ENCODE data around the gene SMIM41. TPM values are rescaled to one million over a fixed set of nuclear protein-coding genes. Genes with fewer than 3 reads are reported as not detected.

SMIM41 gene
- total and polyA plus RNA-seq, 3 donors from 2014 or later = 2.6 to 21.7 (median 15.6) TPM

DNA sequence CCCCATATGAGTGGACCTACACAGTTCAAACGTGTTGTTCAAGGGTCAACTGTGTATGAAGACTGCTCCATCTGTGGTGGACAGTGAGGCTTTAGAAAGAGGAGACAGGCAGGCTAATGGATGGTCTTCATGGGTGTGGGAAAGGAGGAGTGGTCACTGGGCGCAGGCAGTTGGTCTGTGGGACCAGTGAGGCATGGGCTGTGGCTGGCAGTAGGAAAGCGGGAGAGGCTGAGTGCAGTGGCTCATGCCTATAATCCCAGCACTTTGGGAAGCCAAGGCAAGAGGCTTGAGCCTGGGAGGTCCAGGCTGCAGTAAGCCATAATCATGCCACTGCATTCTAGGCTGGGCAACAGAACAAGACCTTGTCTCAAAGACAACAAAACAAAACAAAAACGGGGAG, 30.2 kb upstream of the SMIM41 start:
- no peak for DNase-seq
- H3K36me3 ChIP-seq (ENCODE audit: low read depth, missing control alignments) = no peaks in the 10 kb centered on the region
- H3K27me3 ChIP-seq = no peaks in the 10 kb centered on the region
- peaks cover 49% of the 10 kb centered on the region for H3K4me1 ChIP-seq
- no peaks in the 10 kb centered on the region for H3K9me3 ChIP-seq
- H3K27ac ChIP-seq = peak overlapping the region; percentile 94 to 96
- WGBS, 2 donors = 63 to 71% methylated on average over 3 to 4 of the region's 4 CpGs
- intact Hi-C loops (cut with DNase I; ENCODE audit: low total_unique reads) = no loop called here
- TF ChIP-seq, protein P1, sequence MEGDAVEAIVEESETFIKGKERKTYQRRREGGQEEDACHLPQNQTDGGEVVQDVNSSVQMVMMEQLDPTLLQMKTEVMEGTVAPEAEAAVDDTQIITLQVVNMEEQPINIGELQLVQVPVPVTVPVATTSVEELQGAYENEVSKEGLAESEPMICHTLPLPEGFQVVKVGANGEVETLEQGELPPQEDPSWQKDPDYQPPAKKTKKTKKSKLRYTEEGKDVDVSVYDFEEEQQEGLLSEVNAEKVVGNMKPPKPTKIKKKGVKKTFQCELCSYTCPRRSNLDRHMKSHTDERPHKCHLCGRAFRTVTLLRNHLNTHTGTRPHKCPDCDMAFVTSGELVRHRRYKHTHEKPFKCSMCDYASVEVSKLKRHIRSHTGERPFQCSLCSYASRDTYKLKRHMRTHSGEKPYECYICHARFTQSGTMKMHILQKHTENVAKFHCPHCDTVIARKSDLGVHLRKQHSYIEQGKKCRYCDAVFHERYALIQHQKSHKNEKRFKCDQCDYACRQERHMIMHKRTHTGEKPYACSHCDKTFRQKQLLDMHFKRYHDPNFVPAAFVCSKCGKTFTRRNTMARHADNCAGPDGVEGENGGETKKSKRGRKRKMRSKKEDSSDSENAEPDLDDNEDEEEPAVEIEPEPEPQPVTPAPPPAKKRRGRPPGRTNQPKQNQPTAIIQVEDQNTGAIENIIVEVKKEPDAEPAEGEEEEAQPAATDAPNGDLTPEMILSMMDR (IDR thresholded peaks at IDR 0.05) = no peak
- TF ChIP-seq POLR2A (IDR thresholded peaks at IDR 0.05) = no peak
- H3K4me3 ChIP-seq = no peak overlapping the region

- WGBS, 2 donors = 64 to 66% methylated on average over 5 of the region's 5 CpGs
- no peak for TF ChIP-seq POLR2A (IDR thresholded peaks at IDR 0.05)
- Histone ChIP-seq H3K9me3 (no peaks in the 10 kb centered on the region), H3K36me3 (ENCODE audit: low read depth, missing control alignments) (no peaks in the 10 kb centered on the region), H3K4me1 (peaks cover 45% of the 10 kb centered on the region), H3K27ac (peak overlapping the region; percentile 94 to 96), H3K27me3 (no peaks in the 10 kb centered on the region), H3K4me3 (peak overlapping the region in 1 of 2 donors; percentile 80)
- no peak for DNase-seq
- intact Hi-C loops (cut with DNase I; ENCODE audit: low total_unique reads) = no loop called here
Observed at GRCh38 chr12:52049688-52050087, 29.8 kb upstream of the SMIM41 start.

- peak overlapping the region; percentile 94 to 96 for H3K27ac ChIP-seq
- TF ChIP-seq, protein P1 (IDR thresholded peaks at IDR 0.05) = no peak
- TF ChIP-seq POLR2A (IDR thresholded peaks at IDR 0.05) = no peak
- H3K4me1 ChIP-seq = peaks cover 44% of the 10 kb centered on the region
- H3K27me3 ChIP-seq = no peaks in the 10 kb centered on the region
- WGBS, 2 donors = 24 to 26% methylated on average over 15 to 16 of the region's 16 CpGs
- intact Hi-C loops (cut with DNase I; ENCODE audit: low total_unique reads) = no loop called here
- no peaks in the 10 kb centered on the region for H3K9me3 ChIP-seq
- peak overlapping the region; percentile 72 to 80 for H3K4me3 ChIP-seq
- no peaks in the 10 kb centered on the region for H3K36me3 ChIP-seq (ENCODE audit: low read depth, missing control alignments)
- no peak for DNase-seq
Observed at GRCh38 chr12:52050116-52050757, 29.3 kb upstream of the SMIM41 start.

DNA sequence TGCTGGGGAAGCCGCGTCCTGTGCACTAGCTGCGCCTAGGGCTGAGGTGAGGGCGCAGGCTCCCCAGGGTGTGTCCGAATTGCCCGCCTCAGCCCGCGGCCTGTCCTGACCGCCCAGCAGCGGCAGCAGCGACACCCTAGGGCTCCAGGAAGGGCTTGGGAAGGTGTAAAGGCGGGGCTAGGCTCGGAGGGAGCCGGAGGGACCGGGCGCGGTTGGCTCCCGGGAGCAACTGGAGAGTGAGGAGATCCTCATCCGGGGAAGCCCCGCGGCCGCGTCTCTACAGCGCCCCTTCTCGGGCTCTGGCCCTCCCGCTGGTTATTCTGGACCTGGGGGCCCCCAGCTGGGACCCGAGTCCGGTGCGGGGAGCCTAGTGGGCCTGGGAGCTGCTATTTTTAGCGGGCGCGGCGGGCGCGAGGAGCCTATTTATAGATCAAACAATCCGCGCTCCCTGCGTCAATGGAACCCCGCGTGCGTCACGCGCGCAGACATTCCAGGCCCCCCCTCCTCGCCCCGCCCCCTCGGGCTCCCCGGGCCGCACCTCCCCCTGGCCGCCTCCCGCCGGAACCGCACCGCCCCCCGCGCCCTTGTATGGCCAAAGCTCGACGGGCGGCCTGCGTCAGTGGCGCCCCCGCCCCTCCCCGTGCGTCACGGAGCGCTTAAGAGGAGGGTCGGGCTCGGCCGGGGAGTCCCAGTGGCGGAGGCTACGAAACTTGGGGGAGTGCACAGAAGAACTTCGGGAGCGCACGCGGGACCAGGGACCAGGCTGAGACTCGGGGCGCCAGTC, 28.6 kb upstream of the SMIM41 start, which contains the start of gene NR4A1:
NR4A1 (plus strand) TSS at position 685 of the 784 bp plus-strand sequence. CDS start 2,887 bp downstream, outside the sequence.
- H3K27me3 ChIP-seq = no peaks in the 10 kb centered on the region
- peak; percentile 98 for DNase-seq
- H3K4me1 ChIP-seq = peaks cover 37% of the 10 kb centered on the region
- H3K4me3 ChIP-seq = peak within 1 kb of the TSS; percentile 72 to 80
- 1 to 2% methylated on average over 13 to 57 of the region's 77 CpGs for WGBS, 2 donors
- H3K9me3 ChIP-seq = no peaks in the 10 kb centered on the region
- intact Hi-C loops (cut with DNase I; ENCODE audit: low total_unique reads) = no loop called here
- no peaks in the 10 kb centered on the region for H3K36me3 ChIP-seq (ENCODE audit: low read depth, missing control alignments)
- peak; percentile 96 for TF ChIP-seq POLR2A (IDR thresholded peaks at IDR 0.05)
- TF ChIP-seq, protein P1 (IDR thresholded peaks at IDR 0.05) = no peak
- H3K27ac ChIP-seq = peak within 1 kb of the TSS; percentile 94 to 96

- intact Hi-C loops (cut with DNase I; ENCODE audit: low total_unique reads) = no loop called here
Observed at GRCh38 chr12:52052468-52053186, 26.9 kb upstream of the SMIM41 start.

More at GRCh38 chr12:52052468-52053186, 26.9 kb upstream of the SMIM41 start:
- TF ChIP-seq, protein P1 (IDR thresholded peaks at IDR 0.05) = no peak
- no peak for TF ChIP-seq POLR2A (IDR thresholded peaks at IDR 0.05)
- H3K4me3 ChIP-seq = peak overlapping the region; percentile 72 to 80
- H3K4me1 ChIP-seq = peaks cover 37% of the 10 kb centered on the region
- no peaks in the 10 kb centered on the region for H3K27me3 ChIP-seq
- H3K9me3 ChIP-seq = no peaks in the 10 kb centered on the region
- no peaks in the 10 kb centered on the region for H3K36me3 ChIP-seq (ENCODE audit: low read depth, missing control alignments)
- DNase-seq = no peak
- peak overlapping the region; percentile 94 to 96 for H3K27ac ChIP-seq
- 49% methylated on average over 7 of the region's 7 CpGs for WGBS, 2 donors

All from testis (tissue), 3 donors.